Measurements from ENCODE around the gene TTC39C.

GRCh38 chr18:24168496-24168895 lies 153.9 kb downstream of the TTC39C start:
- TF ChIP-seq MYC (IDR thresholded peaks at IDR 0.05; ENCODE audit: low read depth, low read length) (no peak), MAX (IDR thresholded peaks at IDR 0.05; ENCODE audit: low read depth, low read length) (no peak), CTCF (IDR thresholded peaks at IDR 0.05; ENCODE audit: low read depth, low read length) (no peak), POLR2A (IDR thresholded peaks at IDR 0.05; ENCODE audit: extremely low read depth, insufficient read length) (no peak)

Data from NB4 (cell line).